Measurements from ENCODE around the gene CCDC88A. TPM values are rescaled to one million over a fixed set of nuclear protein-coding genes. Genes with fewer than 3 reads are reported as not detected.
A peak's percentile ranks its signal among the peaks of the same experiment; 100 is the strongest.

Gene CCDC88A
- total RNA-seq, 1 donor from 2014 or later: 119 TPM

- intact Hi-C loops (cut with DNase I): no loop called here
- no peak for DNase-seq
- no peak overlapping the region for H3K27ac ChIP-seq
- H3K36me3 ChIP-seq: peaks cover 68% of the 10 kb centered on the region
- no peak overlapping the region for H3K4me3 ChIP-seq
- no peaks in the 10 kb centered on the region for H3K9me3 ChIP-seq
- peak; percentile 41 to 55 for ATAC-seq
- H3K27me3 ChIP-seq (ENCODE audit: low read depth): no peaks in the 10 kb centered on the region
- H3K4me1 ChIP-seq: no peaks in the 10 kb centered on the region
- no peak for TF ChIP-seq CTCF (IDR thresholded peaks at IDR 0.05)
Measured at GRCh38 chr2:55311444-55311870, 108.2 kb downstream of the CCDC88A start.

- no peak for TF ChIP-seq CTCF (IDR thresholded peaks at IDR 0.05)
- ATAC-seq: no peak
- no peaks in the 10 kb centered on the region for H3K27me3 ChIP-seq (ENCODE audit: low read depth)
- H3K4me3 ChIP-seq: no peak overlapping the region
- intact Hi-C loops (cut with DNase I): no loop called here
- no peaks in the 10 kb centered on the region for H3K4me1 ChIP-seq
- H3K27ac ChIP-seq: no peak overlapping the region
- no peak for DNase-seq
- H3K36me3 ChIP-seq: peaks cover 49% of the 10 kb centered on the region
- no peaks in the 10 kb centered on the region for H3K9me3 ChIP-seq
Measured at GRCh38 chr2:55309446-55309845, 110.2 kb downstream of the CCDC88A start.

- no peaks in the 10 kb centered on the region for H3K4me1 ChIP-seq
- H3K4me3 ChIP-seq: no peak overlapping the region
- no peak for TF ChIP-seq CTCF (IDR thresholded peaks at IDR 0.05)
- intact Hi-C loops (cut with DNase I): no loop called here
- H3K36me3 ChIP-seq: peaks cover 16% of the 10 kb centered on the region
- DNase-seq (no peak), ATAC-seq (no peak)
- no peaks in the 10 kb centered on the region for H3K9me3 ChIP-seq
- no peak overlapping the region for H3K27ac ChIP-seq
- H3K27me3 ChIP-seq (ENCODE audit: low read depth): no peaks in the 10 kb centered on the region
Measured at GRCh38 chr2:55302241-55302640, 117.4 kb downstream of the CCDC88A start.

- no peak for DNase-seq
- H3K9me3 ChIP-seq: no peaks in the 10 kb centered on the region
- H3K4me3 ChIP-seq: no peak overlapping the region
- intact Hi-C loops (cut with DNase I): no loop called here
- TF ChIP-seq CTCF (IDR thresholded peaks at IDR 0.05): no peak
- H3K4me1 ChIP-seq: no peaks in the 10 kb centered on the region
- H3K27me3 ChIP-seq (ENCODE audit: low read depth): no peaks in the 10 kb centered on the region
- no peak overlapping the region for H3K27ac ChIP-seq
- no peak for ATAC-seq
- peaks cover 16% of the 10 kb centered on the region for H3K36me3 ChIP-seq
Measured at GRCh38 chr2:55301277-55301676, 118.4 kb downstream of the CCDC88A start.

GRCh38 chr2:55296393-55296792, 123.3 kb downstream of the CCDC88A start:
- no peak for ATAC-seq

More at GRCh38 chr2:55296393-55296792, 123.3 kb downstream of the CCDC88A start:
- Histone ChIP-seq H3K4me1 (peaks cover 9% of the 10 kb centered on the region), H3K36me3 (peaks cover 26% of the 10 kb centered on the region), H3K9me3 (no peaks in the 10 kb centered on the region), H3K27ac (no peak overlapping the region), H3K4me3 (no peak overlapping the region), H3K27me3 (ENCODE audit: low read depth) (no peaks in the 10 kb centered on the region)
- intact Hi-C loops (cut with DNase I): no loop called here
- TF ChIP-seq CTCF (IDR thresholded peaks at IDR 0.05): no peak
- DNase-seq: no peak
